ENCODE results near the gene RBM10.

Gene RBM10

GRCh38 chrX:47176101-47176740 is 31.2 kb downstream of the RBM10 start:
- DNase-seq: no peak

GRCh38 chrX:47177079-47177478 is 32.1 kb downstream of the RBM10 start:
- no peak for DNase-seq

GRCh38 chrX:47178337-47178736 is 33.3 kb downstream of the RBM10 start:
- no peak for DNase-seq

- no peak for DNase-seq
Measured at GRCh38 chrX:47179221-47179927, 34.4 kb downstream of the RBM10 start.

GRCh38 chrX:47179928-47180255 is 34.9 kb downstream of the RBM10 start:
- no peak for DNase-seq

- no peak for DNase-seq
Measured at GRCh38 chrX:47180346-47180745, 35.3 kb downstream of the RBM10 start.

- no peak for DNase-seq
Measured at GRCh38 chrX:47181301-47181700, 36.3 kb downstream of the RBM10 start.

GRCh38 chrX:47182106-47182700 is 37.2 kb downstream of the RBM10 start:
- no peak for DNase-seq

GRCh38 chrX:47184486-47184885 is 39.5 kb downstream of the RBM10 start:
- DNase-seq: no peak

- DNase-seq: no peak
Measured at GRCh38 chrX:47185241-47185640, 40.2 kb downstream of the RBM10 start.

- no peak for DNase-seq
Measured at GRCh38 chrX:47186096-47186740, 41.2 kb downstream of the RBM10 start.

- DNase-seq: no peak
Measured at GRCh38 chrX:47187106-47187677, 42.2 kb downstream of the RBM10 start.

- DNase-seq: no peak
Measured at GRCh38 chrX:47189906-47190305, 44.9 kb downstream of the RBM10 start.

GRCh38 chrX:47190445-47191269 is 45.6 kb downstream of the RBM10 start:
- DNase-seq: peak; percentile 35 to 66

GRCh38 chrX:47191331-47191730 is 46.3 kb downstream of the RBM10 start:
- DNase-seq: no peak

GRCh38 chrX:47191806-47192401 is 46.9 kb downstream of the RBM10 start:
- no peak for DNase-seq

- peak; percentile 86 to 88 for DNase-seq
Measured at GRCh38 chrX:47193475-47194193, 48.6 kb downstream of the RBM10 start, which contains the start of gene UBA1. TSS of gene UBA1 (plus strand) at chrX:47193829. CDS start at chrX:47198803, 4,974 bp downstream.

- no peak for DNase-seq
Measured at GRCh38 chrX:47194194-47194787, 49.3 kb downstream of the RBM10 start.

- no peak for DNase-seq
Measured at GRCh38 chrX:47196098-47196497, 51.1 kb downstream of the RBM10 start.

- DNase-seq: no peak
Measured at GRCh38 chrX:47197526-47197925, 52.5 kb downstream of the RBM10 start.
